ENCODE results near the gene ADCK1.

The ADCK1 gene

GRCh38 chr14:77908847-77909246 is 108.9 kb downstream of the ADCK1 start:
- no peak for TF ChIP-seq TEAD4 (IDR thresholded peaks at IDR 0.05)
- TF ChIP-seq, protein P1, sequence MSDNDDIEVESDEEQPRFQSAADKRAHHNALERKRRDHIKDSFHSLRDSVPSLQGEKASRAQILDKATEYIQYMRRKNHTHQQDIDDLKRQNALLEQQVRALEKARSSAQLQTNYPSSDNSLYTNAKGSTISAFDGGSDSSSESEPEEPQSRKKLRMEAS (IDR thresholded peaks at IDR 0.05): no peak
- TF ChIP-seq NFIC (IDR thresholded peaks at IDR 0.05): no peak
- no peak for TF ChIP-seq RAD21 (IDR thresholded peaks at IDR 0.05; ENCODE audit: low read depth)
- no peak for TF ChIP-seq EP300 (IDR thresholded peaks at IDR 0.05; ENCODE audit: borderline replicate concordance)
- no peak for TF ChIP-seq FOXM1 (IDR thresholded peaks at IDR 0.05; ENCODE audit: borderline replicate concordance, low read depth)
- no peak for TF ChIP-seq YY1 (IDR thresholded peaks at IDR 0.05; ENCODE audit: low read depth)

- no peak for TF ChIP-seq FOXM1 (IDR thresholded peaks at IDR 0.05; ENCODE audit: borderline replicate concordance, low read depth)
- no peak for TF ChIP-seq EGR1 (IDR thresholded peaks at IDR 0.05)
- TF ChIP-seq, protein P1 (IDR thresholded peaks at IDR 0.05): no peak
- TF ChIP-seq YY1 (IDR thresholded peaks at IDR 0.05; ENCODE audit: low read depth): no peak
- TF ChIP-seq USF1 (IDR thresholded peaks at IDR 0.05): no peak
- no peak for TF ChIP-seq TEAD4 (IDR thresholded peaks at IDR 0.05)
- TF ChIP-seq REST (IDR thresholded peaks at IDR 0.05; ENCODE audit: low read depth): no peak
- TF ChIP-seq TAF1 (IDR thresholded peaks at IDR 0.05; ENCODE audit: low read depth): no peak
- TF ChIP-seq NFIC (IDR thresholded peaks at IDR 0.05): no peak
- TF ChIP-seq RAD21 (IDR thresholded peaks at IDR 0.05; ENCODE audit: low read depth): no peak
- TF ChIP-seq CREB1 (IDR thresholded peaks at IDR 0.05; ENCODE audit: low read depth): no peak
- TF ChIP-seq TCF12 (IDR thresholded peaks at IDR 0.05; ENCODE audit: low read depth): no peak
- no peak for TF ChIP-seq CEBPB (IDR thresholded peaks at IDR 0.05)
- TF ChIP-seq EP300 (IDR thresholded peaks at IDR 0.05; ENCODE audit: borderline replicate concordance): no peak
- TF ChIP-seq ZBTB7A (IDR thresholded peaks at IDR 0.05; ENCODE audit: low read depth): no peak
Observed at GRCh38 chr14:77909911-77910310, 110.0 kb downstream of the ADCK1 start.

DNA sequence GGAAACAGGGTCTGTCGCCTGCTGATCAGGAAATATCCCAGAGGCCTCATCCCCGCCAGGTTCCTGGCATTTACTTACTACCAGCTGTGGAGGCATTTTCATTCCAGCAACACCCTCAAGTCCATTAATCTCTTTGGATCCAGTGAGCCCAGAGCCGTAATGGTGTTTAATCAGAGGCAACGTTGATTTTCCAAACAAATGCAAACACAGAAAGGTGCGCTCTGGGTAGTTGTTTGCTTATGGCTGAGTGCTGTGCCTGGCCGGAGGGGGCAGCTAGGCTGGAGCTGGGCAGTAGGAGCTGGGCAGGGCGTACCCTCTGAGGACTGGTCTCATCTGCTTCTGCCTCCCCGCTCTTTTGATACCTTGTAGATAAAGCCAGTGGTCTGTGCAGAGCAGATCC is 110.6 kb downstream of the ADCK1 start:
- no peak for TF ChIP-seq NFIC (IDR thresholded peaks at IDR 0.05)
- no peak for TF ChIP-seq CEBPB (IDR thresholded peaks at IDR 0.05)
- no peak for TF ChIP-seq REST (IDR thresholded peaks at IDR 0.05; ENCODE audit: low read depth)
- TF ChIP-seq FOXM1 (IDR thresholded peaks at IDR 0.05; ENCODE audit: borderline replicate concordance, low read depth): no peak
- TF ChIP-seq YY1 (IDR thresholded peaks at IDR 0.05; ENCODE audit: low read depth): no peak
- no peak for TF ChIP-seq ZBTB7A (IDR thresholded peaks at IDR 0.05; ENCODE audit: low read depth)
- TF ChIP-seq TAF1 (IDR thresholded peaks at IDR 0.05; ENCODE audit: low read depth): no peak
- no peak for TF ChIP-seq USF1 (IDR thresholded peaks at IDR 0.05)
- TF ChIP-seq, protein P1 (IDR thresholded peaks at IDR 0.05): no peak
- no peak for TF ChIP-seq EGR1 (IDR thresholded peaks at IDR 0.05)
- TF ChIP-seq TCF12 (IDR thresholded peaks at IDR 0.05; ENCODE audit: low read depth): no peak

GRCh38 chr14:77911356-77911755 is 111.4 kb downstream of the ADCK1 start:
- TF ChIP-seq RAD21 (IDR thresholded peaks at IDR 0.05; ENCODE audit: low read depth) (no peak), TCF12 (IDR thresholded peaks at IDR 0.05; ENCODE audit: low read depth) (no peak), REST (IDR thresholded peaks at IDR 0.05; ENCODE audit: low read depth) (no peak), YY1 (IDR thresholded peaks at IDR 0.05; ENCODE audit: low read depth) (no peak), FOXM1 (IDR thresholded peaks at IDR 0.05; ENCODE audit: borderline replicate concordance, low read depth) (no peak), USF1 (IDR thresholded peaks at IDR 0.05) (no peak), EGR1 (IDR thresholded peaks at IDR 0.05) (no peak), CREB1 (IDR thresholded peaks at IDR 0.05; ENCODE audit: low read depth) (no peak), TAF1 (IDR thresholded peaks at IDR 0.05; ENCODE audit: low read depth) (no peak), NFIC (IDR thresholded peaks at IDR 0.05) (no peak), ZBTB7A (IDR thresholded peaks at IDR 0.05; ENCODE audit: low read depth) (no peak), EP300 (IDR thresholded peaks at IDR 0.05; ENCODE audit: borderline replicate concordance) (no peak), TEAD4 (IDR thresholded peaks at IDR 0.05) (no peak), CEBPB (IDR thresholded peaks at IDR 0.05) (no peak)
- TF ChIP-seq, protein P1 (IDR thresholded peaks at IDR 0.05): no peak
